ENCODE results near the gene LRRC23. TPM values are rescaled to one million over a fixed set of nuclear protein-coding genes. Genes with fewer than 3 reads are reported as not detected.

Gene LRRC23
- total and polyA plus RNA-seq, 2 of the 13 experiments (the other 11 are each of a cell fraction or from before 2014, with no cell fraction given): 6.0 to 7.8 TPM

GRCh38 chr12:6943722-6944380, 39.2 kb downstream of the LRRC23 start, which contains the start of the genes C12orf57 and RNU7-1 (continued):
- TF ChIP-seq BATF2 (CRISPR knock-in tag; IDR thresholded peaks at IDR 0.05): peak; percentile 95
- TF ChIP-seq ATF1 (CRISPR knock-in tag; IDR thresholded peaks at IDR 0.05): peak; percentile 86
- peak; percentile 62 for TF ChIP-seq MXD4 (CRISPR knock-in tag; IDR thresholded peaks at IDR 0.05)
- peak; percentile 30; the same call in 1 of the 2 replicates for TF ChIP-seq ZBTB43 (CRISPR knock-in tag; conservative IDR thresholded peaks at IDR 0.05)
- peak; percentile 100 for TF ChIP-seq SNAPC2 (CRISPR knock-in tag; IDR thresholded peaks at IDR 0.05)
- no peak for TF ChIP-seq ZNF280D (CRISPR knock-in tag; IDR thresholded peaks at IDR 0.05)
- peak; percentile 70 for TF ChIP-seq ZBTB25 (CRISPR knock-in tag; IDR thresholded peaks at IDR 0.05)
- no peak for TF ChIP-seq ARNT (IDR thresholded peaks at IDR 0.05)
- TF ChIP-seq ZNF670 (CRISPR knock-in tag; IDR thresholded peaks at IDR 0.05; ENCODE audit: borderline replicate concordance): no peak; the same call in 1 of the 2 replicates
- TF ChIP-seq PREB (CRISPR knock-in tag; IDR thresholded peaks at IDR 0.05): no peak
- TF ChIP-seq WIZ (CRISPR knock-in tag; IDR thresholded peaks at IDR 0.05): no peak; the same call in 1 of the 2 replicates
- 0 out of 2 replicates have a peak, but pooled peaks have one; percentile 45 for TF ChIP-seq ZNF580 (CRISPR knock-in tag; IDR thresholded peaks at IDR 0.05; ENCODE audit: borderline replicate concordance, low read depth)
- no peak for TF ChIP-seq ZNF235 (CRISPR knock-in tag; IDR thresholded peaks at IDR 0.05; ENCODE audit: borderline replicate concordance)
- no peak for TF ChIP-seq ZNF646 (CRISPR knock-in tag; IDR thresholded peaks at IDR 0.05)
